ENCODE measurements around the gene ZNF407.

GRCh38 chr18:74665346-74665745 lies 67.7 kb downstream of the ZNF407 start:
- TF ChIP-seq GATA2 (IDR thresholded peaks at IDR 0.05; ENCODE audit: low read depth, low read length) (no peak), GATA3 (IDR thresholded peaks at IDR 0.05; ENCODE audit: low read depth, low read length) (no peak)

Data from SH-SY5Y (cell line).